GM12875 (cell line): ENCODE results near the gene DOCK1.

Experiments used
- H3K4me3 ChIP-seq: one replicate; pipeline ENCODE4 v1.5.1; 2011; ENCODE audit warnings: low read depth, low read length, control low read depth
- TF ChIP-seq, protein P1 (sequence below): IDR thresholded peaks from 2 replicates; pipeline ENCODE4 v1.5.1; 2011; ENCODE audit warnings: low read depth, mild to moderate bottlenecking, control low read depth, inconsistent platforms, low read length, moderate library complexity, borderline replicate concordance; ENCODE audit not compliant: insufficient read depth

Gene DOCK1

GRCh38 chr10:126904516-126904817 lies 761 bp upstream of the DOCK1 start:
- TF ChIP-seq, protein P1, sequence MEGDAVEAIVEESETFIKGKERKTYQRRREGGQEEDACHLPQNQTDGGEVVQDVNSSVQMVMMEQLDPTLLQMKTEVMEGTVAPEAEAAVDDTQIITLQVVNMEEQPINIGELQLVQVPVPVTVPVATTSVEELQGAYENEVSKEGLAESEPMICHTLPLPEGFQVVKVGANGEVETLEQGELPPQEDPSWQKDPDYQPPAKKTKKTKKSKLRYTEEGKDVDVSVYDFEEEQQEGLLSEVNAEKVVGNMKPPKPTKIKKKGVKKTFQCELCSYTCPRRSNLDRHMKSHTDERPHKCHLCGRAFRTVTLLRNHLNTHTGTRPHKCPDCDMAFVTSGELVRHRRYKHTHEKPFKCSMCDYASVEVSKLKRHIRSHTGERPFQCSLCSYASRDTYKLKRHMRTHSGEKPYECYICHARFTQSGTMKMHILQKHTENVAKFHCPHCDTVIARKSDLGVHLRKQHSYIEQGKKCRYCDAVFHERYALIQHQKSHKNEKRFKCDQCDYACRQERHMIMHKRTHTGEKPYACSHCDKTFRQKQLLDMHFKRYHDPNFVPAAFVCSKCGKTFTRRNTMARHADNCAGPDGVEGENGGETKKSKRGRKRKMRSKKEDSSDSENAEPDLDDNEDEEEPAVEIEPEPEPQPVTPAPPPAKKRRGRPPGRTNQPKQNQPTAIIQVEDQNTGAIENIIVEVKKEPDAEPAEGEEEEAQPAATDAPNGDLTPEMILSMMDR: no peak
- H3K4me3 ChIP-seq: no peak overlapping the region

DNA sequence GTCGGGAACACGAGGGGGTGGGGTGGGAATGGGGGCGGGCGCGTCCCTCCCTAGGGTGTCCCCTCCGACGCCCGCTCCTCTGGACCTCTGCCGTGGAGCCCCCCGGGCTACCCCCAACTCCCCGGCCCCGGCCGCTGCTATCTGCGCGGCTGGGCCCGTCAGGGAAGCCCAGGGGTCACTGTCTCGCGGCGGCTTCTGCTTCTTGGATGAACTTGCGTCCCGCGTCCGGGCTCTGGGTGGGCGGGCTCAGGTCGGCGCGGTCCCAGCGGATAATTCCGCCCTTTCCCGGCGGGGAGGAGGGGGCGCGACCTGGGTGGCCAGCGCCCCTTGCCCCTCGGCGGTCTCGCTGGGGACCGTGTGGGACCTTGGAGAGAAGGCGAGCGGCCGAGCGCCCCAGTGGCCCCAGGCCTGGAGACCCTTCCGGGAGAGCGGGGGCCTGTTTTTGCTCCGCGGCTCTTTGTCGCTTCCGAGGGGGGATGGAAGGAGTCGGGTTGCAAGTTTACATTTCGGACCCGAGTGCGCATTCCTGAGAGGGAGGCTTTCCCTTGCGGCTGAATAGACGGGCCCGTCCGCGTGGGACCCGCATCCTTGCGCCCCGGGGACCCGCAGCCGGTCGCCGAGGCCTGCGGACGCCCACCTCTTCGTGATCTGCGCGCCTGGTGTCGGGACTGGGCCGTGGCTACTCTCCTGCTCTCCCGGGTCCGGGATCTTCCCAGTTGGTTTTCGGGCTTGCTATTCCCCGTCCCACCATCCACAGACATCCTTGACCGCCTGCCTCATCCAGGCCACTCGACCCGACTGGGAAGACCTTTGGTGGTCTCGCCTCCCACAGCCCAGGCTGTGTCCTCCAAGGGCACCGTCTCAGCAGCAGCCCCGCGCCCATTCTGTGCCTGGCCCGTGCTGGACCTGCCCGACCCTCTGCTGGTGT lies 812 bp downstream of the DOCK1 start:
- TF ChIP-seq, protein P1: no peak
- no peak overlapping the region for H3K4me3 ChIP-seq

DNA sequence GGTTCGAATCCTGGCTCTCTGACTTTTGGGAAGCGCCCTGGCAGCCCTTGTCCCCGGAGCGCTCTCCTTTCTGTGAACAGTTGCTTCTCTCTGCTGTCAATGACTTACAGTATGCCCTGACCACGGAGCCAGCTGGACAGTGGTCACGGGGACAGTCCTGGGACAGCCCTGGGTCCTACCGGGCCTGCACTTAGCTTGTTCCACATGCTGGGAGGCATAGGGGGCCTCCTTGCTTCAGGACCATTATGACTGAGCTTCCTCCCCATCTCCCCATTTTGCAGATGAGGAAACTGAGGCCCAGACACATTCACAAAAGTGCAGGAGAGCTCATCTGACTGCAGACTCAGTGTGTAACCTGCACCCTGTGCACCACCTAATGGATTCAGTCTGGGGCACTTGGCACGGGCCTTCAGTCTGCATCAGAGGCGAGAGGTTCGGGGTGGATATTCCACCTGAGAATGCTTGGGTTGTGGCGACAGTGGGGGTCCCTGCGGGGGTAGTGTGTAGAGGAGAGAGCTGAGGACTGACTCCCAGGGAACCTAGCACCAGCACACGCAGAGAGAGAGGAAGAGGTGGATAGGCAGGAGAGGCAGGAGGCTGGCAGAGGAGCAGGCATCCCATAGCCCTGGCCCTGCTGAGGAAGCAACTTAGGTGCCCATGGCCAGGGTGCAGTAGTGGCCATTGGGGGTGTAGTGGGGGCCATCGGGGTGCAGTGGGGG lies 1.6 kb downstream of the DOCK1 start:
- TF ChIP-seq, protein P1: no peak
- H3K4me3 ChIP-seq: no peak overlapping the region

DNA sequence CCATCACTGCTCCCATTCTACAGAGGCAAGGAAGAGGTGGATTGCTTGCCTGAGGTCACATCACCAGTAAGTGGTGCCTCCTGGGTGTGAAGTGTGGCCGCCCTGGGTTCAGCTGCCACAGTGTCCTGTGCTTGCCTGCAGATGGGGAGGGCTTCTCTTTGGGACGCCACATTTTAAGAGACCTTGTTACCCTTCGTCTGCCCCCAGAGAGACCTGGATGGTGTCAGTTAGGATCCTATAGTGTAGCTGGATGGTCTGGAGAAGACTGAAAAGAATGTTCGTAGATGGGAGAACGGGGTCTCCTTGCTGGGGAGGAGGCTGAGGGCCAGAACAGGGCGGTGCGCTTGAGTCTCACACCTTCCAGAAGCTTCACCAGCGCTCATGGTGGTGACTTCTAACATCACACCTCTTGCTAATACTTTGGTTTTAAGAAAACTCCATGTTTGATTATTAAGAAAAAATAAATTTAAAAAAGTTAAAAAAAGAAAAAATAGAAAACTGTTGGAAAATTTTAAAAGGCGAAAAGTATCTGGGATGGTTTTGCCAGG lies 2.3 kb downstream of the DOCK1 start:
- TF ChIP-seq, protein P1: no peak
- H3K4me3 ChIP-seq: no peak overlapping the region

DNA sequence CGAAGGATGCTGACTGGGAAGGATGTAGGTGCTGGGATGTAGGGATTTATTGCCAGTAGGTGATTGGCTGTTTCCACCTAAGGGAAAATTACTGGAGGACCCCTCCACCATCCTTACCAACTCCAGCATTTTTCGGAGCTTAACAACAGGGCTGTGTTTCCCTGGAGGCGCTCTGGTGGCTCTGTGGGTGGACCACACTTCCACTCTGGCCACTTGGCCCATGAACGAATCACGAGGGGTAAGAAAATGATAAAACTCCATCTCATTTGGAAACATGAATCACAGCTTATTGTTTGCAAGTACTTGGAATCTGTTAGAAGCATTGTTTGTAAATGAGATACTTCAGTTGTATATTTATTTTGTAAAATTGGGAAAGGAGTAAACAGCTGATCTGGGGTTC lies 3.0 kb downstream of the DOCK1 start:
- TF ChIP-seq, protein P1: no peak
- no peak overlapping the region for H3K4me3 ChIP-seq

GRCh38 chr10:126908729-126909128 lies 3.5 kb downstream of the DOCK1 start:
- TF ChIP-seq, protein P1: no peak
- no peak overlapping the region for H3K4me3 ChIP-seq
